Neural crest cell (in vitro differentiated cells): ENCODE data around the gene COL8A2. TPM values are rescaled to one million over a fixed set of nuclear protein-coding genes. Genes with fewer than 3 reads are reported as not detected.

ENCODE experiments used
- DNase-seq: peaks from one replicate; pipeline ENCODE4 v3.0.0; 2021; ENCODE audit warnings: low read depth, mixed read lengths, low spot score
- H3K27ac Mint-ChIP-seq: one replicate; pipeline ENCODE4 v1.8.0; 2021; ENCODE audit warnings: mild to moderate bottlenecking, mixed read lengths; ENCODE audit not compliant: unreplicated experiment
- H3K27me3 Mint-ChIP-seq: 2 replicates; pipeline ENCODE4 v1.8.0; 2021; ENCODE audit warnings: low read depth, mild to moderate bottlenecking, mixed read lengths
- H3K36me3 Mint-ChIP-seq: 2 replicates; pipeline ENCODE4 v1.8.0; 2021; ENCODE audit warnings: low read depth, mild to moderate bottlenecking, mixed read lengths
- H3K4me1 Mint-ChIP-seq: 2 replicates; pipeline ENCODE4 v1.8.0; 2021; ENCODE audit warnings: mixed read lengths
- H3K4me3 Mint-ChIP-seq: one replicate; pipeline ENCODE4 v1.8.0; 2021; ENCODE audit warnings: mild to moderate bottlenecking, mixed read lengths
- H3K9me3 Mint-ChIP-seq: 2 replicates; pipeline ENCODE4 v1.8.0; 2021; ENCODE audit warnings: mixed read lengths
- total RNA-seq: library from RNA; stranded (reverse); gene quantifications from 2 replicates; pipeline ENCODE4 v1.2.1, GENCODE V29; 2021
- TF ChIP-seq, protein P1 (sequence below): fragments of 200-600 bp; sonication (generic); conservative IDR thresholded peaks from 2 replicates; pipeline ENCODE4 v1.5.0; 2021; ENCODE audit warnings: antibody characterized with exemption, mild to moderate bottlenecking

COL8A2 gene
- total RNA-seq, 1 donor from 2014 or later = 0.09 TPM

DNA sequence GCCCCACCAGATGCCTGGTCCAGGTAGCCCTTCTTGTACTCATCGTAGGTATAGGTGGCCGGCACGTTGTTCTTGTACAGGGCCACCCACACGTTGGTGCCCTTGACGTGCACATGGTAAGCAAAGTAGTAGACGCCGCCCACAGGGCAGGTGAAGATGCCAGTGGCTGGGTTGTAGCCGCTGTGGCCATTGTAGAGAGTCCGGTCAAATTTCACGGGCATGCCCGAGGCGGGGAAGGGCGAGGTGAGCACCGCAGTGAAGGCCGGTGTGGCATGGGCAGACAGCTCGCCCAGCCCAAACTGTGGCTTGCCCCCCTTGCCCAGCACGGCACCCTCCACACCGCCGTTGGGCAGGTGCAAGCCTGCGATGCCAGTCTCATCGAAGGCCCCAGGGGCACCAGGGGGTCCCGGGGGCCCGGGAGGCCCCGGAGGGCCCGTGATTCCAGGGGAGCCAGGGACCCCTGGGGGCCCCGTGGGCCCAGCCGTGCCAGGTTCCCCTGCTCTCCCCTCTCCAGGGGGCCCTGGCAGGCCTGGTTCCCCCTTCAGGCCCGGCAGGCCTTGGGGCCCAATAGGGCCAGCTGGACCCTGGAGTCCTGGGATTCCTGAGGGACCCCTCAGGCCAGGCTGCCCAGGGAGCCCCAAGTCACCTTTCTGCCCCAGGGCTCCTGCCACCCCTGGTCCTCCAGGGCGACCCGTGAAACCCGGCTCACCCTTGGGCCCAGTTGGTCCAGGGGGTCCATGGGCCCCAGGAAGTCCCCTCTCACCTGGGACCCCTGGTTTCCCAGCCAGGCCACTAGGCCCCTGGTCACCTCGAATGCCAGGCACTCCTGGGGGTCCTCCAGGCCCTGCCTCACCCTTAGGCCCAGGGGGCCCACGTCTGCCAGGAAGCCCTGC is 27.1 kb downstream of the COL8A2 start:
- TF ChIP-seq, protein P1, sequence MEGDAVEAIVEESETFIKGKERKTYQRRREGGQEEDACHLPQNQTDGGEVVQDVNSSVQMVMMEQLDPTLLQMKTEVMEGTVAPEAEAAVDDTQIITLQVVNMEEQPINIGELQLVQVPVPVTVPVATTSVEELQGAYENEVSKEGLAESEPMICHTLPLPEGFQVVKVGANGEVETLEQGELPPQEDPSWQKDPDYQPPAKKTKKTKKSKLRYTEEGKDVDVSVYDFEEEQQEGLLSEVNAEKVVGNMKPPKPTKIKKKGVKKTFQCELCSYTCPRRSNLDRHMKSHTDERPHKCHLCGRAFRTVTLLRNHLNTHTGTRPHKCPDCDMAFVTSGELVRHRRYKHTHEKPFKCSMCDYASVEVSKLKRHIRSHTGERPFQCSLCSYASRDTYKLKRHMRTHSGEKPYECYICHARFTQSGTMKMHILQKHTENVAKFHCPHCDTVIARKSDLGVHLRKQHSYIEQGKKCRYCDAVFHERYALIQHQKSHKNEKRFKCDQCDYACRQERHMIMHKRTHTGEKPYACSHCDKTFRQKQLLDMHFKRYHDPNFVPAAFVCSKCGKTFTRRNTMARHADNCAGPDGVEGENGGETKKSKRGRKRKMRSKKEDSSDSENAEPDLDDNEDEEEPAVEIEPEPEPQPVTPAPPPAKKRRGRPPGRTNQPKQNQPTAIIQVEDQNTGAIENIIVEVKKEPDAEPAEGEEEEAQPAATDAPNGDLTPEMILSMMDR = no peak
- peak overlapping the region; percentile 50 for H3K27ac Mint-ChIP-seq
- peaks cover 4% of the 10 kb centered on the region for H3K4me1 Mint-ChIP-seq
- no peaks in the 10 kb centered on the region for H3K36me3 Mint-ChIP-seq
- no peaks in the 10 kb centered on the region for H3K9me3 Mint-ChIP-seq
- no peaks in the 10 kb centered on the region for H3K27me3 Mint-ChIP-seq
- DNase-seq = no peak
- no peak overlapping the region for H3K4me3 Mint-ChIP-seq

GRCh38 chr1:36096500-36097432 is 28.3 kb downstream of the COL8A2 start:
- Mint-ChIP-seq H3K4me1 (peaks cover 4% of the 10 kb centered on the region), H3K27ac (peak overlapping the region; percentile 83), H3K27me3 (no peaks in the 10 kb centered on the region), H3K36me3 (no peaks in the 10 kb centered on the region), H3K4me3 (no peak overlapping the region), H3K9me3 (no peaks in the 10 kb centered on the region)
- TF ChIP-seq, protein P1 = peak; percentile 46
- DNase-seq = no peak

GRCh38 chr1:36095760-36096405 is 29.1 kb downstream of the COL8A2 start:
- Mint-ChIP-seq H3K4me3 (no peak overlapping the region), H3K27ac (no peak overlapping the region), H3K27me3 (no peaks in the 10 kb centered on the region), H3K4me1 (peaks cover 4% of the 10 kb centered on the region), H3K36me3 (no peaks in the 10 kb centered on the region), H3K9me3 (no peaks in the 10 kb centered on the region)
- DNase-seq = no peak
- TF ChIP-seq, protein P1 = no peak

DNA sequence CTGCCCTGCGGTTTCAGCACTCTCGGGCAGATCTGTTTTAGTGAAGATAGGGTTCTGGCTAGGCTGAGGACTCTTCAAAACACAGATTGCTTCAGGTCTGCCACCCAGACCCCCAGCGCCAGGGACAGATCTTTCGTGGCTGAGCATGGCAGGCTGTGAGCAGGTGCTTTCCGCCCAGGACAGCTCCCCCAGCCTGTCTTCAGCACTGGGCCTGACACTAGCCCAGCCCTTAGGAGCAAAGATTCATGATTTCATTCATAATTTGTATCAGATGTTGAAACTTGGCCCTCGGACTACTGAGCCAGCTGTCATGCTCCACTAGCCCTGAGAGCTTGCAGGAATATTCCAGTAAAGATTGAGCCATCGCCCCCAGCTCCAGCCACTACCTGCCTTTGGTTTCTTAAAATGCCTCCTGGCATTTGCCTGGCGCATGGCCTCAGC is 30.4 kb downstream of the COL8A2 start:
- TF ChIP-seq, protein P1 = no peak
- H3K4me3 Mint-ChIP-seq = no peak overlapping the region

DNA sequence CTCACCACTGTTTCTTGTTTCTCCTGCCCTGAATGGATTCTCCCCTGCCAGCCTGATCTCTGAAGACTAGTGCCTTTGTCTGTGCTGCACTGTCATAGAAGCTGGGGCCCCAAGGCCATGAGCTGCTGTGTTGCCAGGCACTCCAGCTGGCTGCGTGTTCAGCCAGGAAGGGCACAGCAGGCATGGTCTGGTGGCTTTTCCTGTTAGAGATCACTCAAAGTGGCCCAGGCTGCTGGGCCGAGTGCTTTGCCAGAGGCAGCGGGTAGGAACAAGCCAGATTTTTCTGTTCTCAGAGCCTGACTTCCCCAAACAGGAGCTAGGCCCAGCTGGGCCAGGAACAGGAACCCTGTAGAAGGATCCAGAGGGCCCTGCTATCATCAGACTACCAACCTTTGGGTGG is 31.1 kb downstream of the COL8A2 start:
- no peaks in the 10 kb centered on the region for H3K36me3 Mint-ChIP-seq

More for the DNA sequence above, 30.4 kb downstream of the COL8A2 start:
- Mint-ChIP-seq H3K4me1 (peaks cover 8% of the 10 kb centered on the region), H3K27me3 (no peaks in the 10 kb centered on the region), H3K27ac (peak overlapping the region; percentile 12), H3K9me3 (no peaks in the 10 kb centered on the region), H3K36me3 (no peaks in the 10 kb centered on the region)
- DNase-seq = no peak

More for the DNA sequence above, 31.1 kb downstream of the COL8A2 start:
- Mint-ChIP-seq H3K27me3 (no peaks in the 10 kb centered on the region), H3K4me1 (peaks cover 14% of the 10 kb centered on the region), H3K9me3 (no peaks in the 10 kb centered on the region), H3K4me3 (no peak overlapping the region), H3K27ac (no peak overlapping the region)
- TF ChIP-seq, protein P1 = no peak
- no peak for DNase-seq
